HepG2 (cell line): ENCODE results near the gene MGAT2. TPM values are rescaled to one million over a fixed set of nuclear protein-coding genes. Genes with fewer than 3 reads are reported as not detected.

Experiments used
- ATAC-seq: fragments of 200-7000 bp; cut with Tn5 transposase; 3 replicates; pipeline ENCODE4 v1.9.1; 2020; ENCODE audit warnings: mild to moderate bottlenecking, moderate library complexity
- BruUV-seq: library from RNA; stranded (reverse); fragments of 400-500 nt; replicated peaks from 2 replicates; lab custom pipeline; 2021; lab: Mats Ljungman, UMichigan
- CTCF ChIA-PET: fragments of 300-600 bp; formaldehyde crosslinking; extraction: SDS; loops from one replicate; lab custom pipeline; 2021; ENCODE audit warnings: low total read pairs, inconsistent platforms, low intra/inter-chr PET ratio; lab: Yijun Ruan, JAX
- POLR2A ChIA-PET: fragments of 350-600 bp; sonication (Branson Sonifier 250); formaldehyde crosslinking; loops from one replicate; lab custom pipeline; 2020; ENCODE audit warnings: antibody characterized with exemption, inconsistent platforms; lab: Yijun Ruan, JAX
- DNase-seq: peaks from one replicate; pipeline ENCODE4 v3.0.0-alpha.2; 2015; ENCODE audit warnings: low spot score
- FAIRE-seq: peaks from 3 replicates; lab custom pipeline; 2011; peaks lifted over from hg19 to GRCh38; lab: Jason Lieb, UNC
- H2AFZ ChIP-seq: one replicate; pipeline ENCODE4 v1.6.1; 2011; ENCODE audit warnings: low read length, inconsistent platforms
- H3K27ac ChIP-seq: fragments of 300-600 bp; 3 replicates; pipeline ENCODE4 v1.8.0; 2011; ENCODE audit warnings: mixed run types, mild to moderate bottlenecking, mixed read lengths, low read length, inconsistent platforms; ENCODE audit not compliant: insufficient read depth; ENCODE audit errors: extremely low read length
- H3K27me3 ChIP-seq, 2 experiments: fragments of 200-600 bp in 1 of 2; 2 replicates in 1 of 2; 3 replicates in 1 of 2; pipeline versions ENCODE4 v1.6.0 to v1.8.0; 2011; ENCODE audit warnings: low read length in 2 of 2, mild to moderate bottlenecking in 2 of 2, moderate library complexity in 2 of 2, inconsistent platforms in 1 of 2; ENCODE audit not compliant: insufficient read depth in 2 of 2, control insufficient read depth in 1 of 2
- H3K36me3 ChIP-seq, 2 experiments: fragments of 200-600 bp in 1 of 2; replicated peaks in 1 of 2; 2 replicates in 1 of 2; 3 replicates in 1 of 2; pipeline versions ENCODE4 v1.5.1 to v1.8.0; 2011; ENCODE audit warnings: low read length in 2 of 2, inconsistent platforms in 1 of 2; ENCODE audit not compliant: insufficient read depth in 2 of 2, control insufficient read depth in 1 of 2
- H3K4me1 ChIP-seq: 2 replicates; pipeline ENCODE4 v1.5.1; 2012; ENCODE audit warnings: low read length, inconsistent platforms; ENCODE audit not compliant: insufficient read depth
- H3K4me2 ChIP-seq: 2 replicates; pipeline ENCODE4 v1.6.0; 2011; ENCODE audit warnings: low read depth, low read length, inconsistent platforms
- H3K4me3 ChIP-seq, 3 experiments: fragments of 200-600 bp in 1 of 3; sonication (generic), shearing (Covaris generic) in 1 of 3; replicated peaks in 1 of 3; 2 replicates each; pipeline ENCODE4 v1.5.1; 2011 to 2016; ENCODE audit warnings: low read length in 3 of 3, inconsistent platforms in 2 of 3, low read depth in 2 of 3, mild to moderate bottlenecking in 2 of 3, control low read depth in 1 of 3, mixed read lengths in 1 of 3; ENCODE audit not compliant: insufficient read depth in 1 of 3
- H3K79me2 ChIP-seq: one replicate; pipeline ENCODE4 v1.6.1; 2011; ENCODE audit warnings: low read length, inconsistent platforms; ENCODE audit not compliant: insufficient read depth
- H3K9ac ChIP-seq: 2 replicates; pipeline ENCODE4 v1.6.0; 2011; ENCODE audit warnings: mild to moderate bottlenecking, low read depth, low read length, inconsistent platforms; ENCODE audit not compliant: insufficient read depth
- H3K9me3 ChIP-seq: 2 replicates; pipeline ENCODE4 v1.5.1; 2012; ENCODE audit warnings: mild to moderate bottlenecking, low read length
- H4K20me1 ChIP-seq: 2 replicates; pipeline ENCODE4 v1.6.0; 2011; ENCODE audit warnings: inconsistent platforms, mild to moderate bottlenecking, low read length, moderate library complexity; ENCODE audit not compliant: insufficient read depth
- CHD4 ChIP-seq: fragments of 200-600 bp; sonication (generic); IDR thresholded peaks from 2 replicates; pipeline ENCODE4 v1.7.0; 2017; ENCODE audit warnings: mild to moderate bottlenecking, low read length, borderline replicate concordance
- KAT2B ChIP-seq: fragments of 150-350 bp; IDR thresholded peaks from 2 replicates; pipeline ENCODE4 v1.6.1; 2014; ENCODE audit warnings: low read depth, low read length, borderline replicate concordance
- MAFF ChIP-seq: IDR thresholded peaks from 2 replicates; pipeline ENCODE4 v1.6.1; 2011; ENCODE audit warnings: low read depth, low read length, improper control_type of control experiment
- MAFK ChIP-seq, 2 experiments: IDR thresholded peaks in 1 of 2; conservative IDR thresholded peaks in 1 of 2; 2 replicates each; pipeline ENCODE4 v1.6.1; 2011; ENCODE audit warnings: improper control_type of control experiment in 2 of 2, low read length in 2 of 2
- RBFOX2 ChIP-seq: fragments of 200-400 bp; formaldehyde crosslinking; IDR thresholded peaks from 2 replicates; pipeline ENCODE4 v1.6.1; 2017; ENCODE audit warnings: low read depth, mild to moderate bottlenecking, low read length
- SRSF9 ChIP-seq: fragments of 200-400 bp; formaldehyde crosslinking; IDR thresholded peaks from 2 replicates; pipeline ENCODE4 v1.6.1; 2018; ENCODE audit warnings: borderline replicate concordance, mild to moderate bottlenecking, low read depth, low read length; ENCODE audit not compliant: insufficient read depth, poor library complexity, severe bottlenecking
- ZNF552 ChIP-seq: sonication (generic); formaldehyde crosslinking; IDR thresholded peaks from 2 replicates; pipeline ENCODE4 v1.9.0; 2022; ENCODE audit warnings: missing genetic modification reagents, mild to moderate bottlenecking, borderline replicate concordance
- ZNF619 ChIP-seq: sonication (generic); formaldehyde crosslinking; IDR thresholded peaks from 2 replicates; pipeline ENCODE4 v1.4.0; 2020; ENCODE audit warnings: mild to moderate bottlenecking, missing genetic modification reagents
- WGBS: methylation state at CpG from one replicate; pipeline ENCODE4 v1.1.6; 2017; ENCODE audit warnings: low lambda C conversion rate; 5-methylcytosine and 5-hydroxymethylcytosine counted together
- in situ Hi-C: cut with HindIII; loops from 2 replicates; pipeline ENCODE4 v1.10.0; 2017; ENCODE audit warnings: low pct_unique_long_range_greater_than_20kb; ENCODE audit not compliant: extremely low pct_ligation_motif_present
- intact Hi-C: fragments of 100-400 bp; cut with micrococcal nuclease; formaldehyde crosslinking; loops from one replicate; pipeline ENCODE4 v1.10.0; 2022; ENCODE audit not compliant: unreplicated experiment
- polyA plus RNA-seq, 8 experiments: library from polyadenylated mRNA; depleted of rRNA in 3 of 8; stranded (reverse) in 7 of 8; unstranded in 1 of 8; fragments of >200 nt; fragmentation: Illumina TruSeq in 4 of 8; extraction: Trizol in 4 of 8; gene quantifications; 2 replicates each; pipeline versions ENCODE4 v1.2.1 to v1.2.3, GENCODE V29; 2011 to 2016; ENCODE audit warnings: low read depth in 4 of 8, missing spikeins in 1 of 8, mixed read lengths in 1 of 8; ENCODE audit not compliant: insufficient read depth in 1 of 8
- total RNA-seq, 5 experiments: library from RNA; depleted of rRNA; stranded (reverse); fragments of >200 nt; fragmentation: Illumina TruSeq; extraction: Trizol; gene quantifications; 2 replicates each; pipeline ENCODE4 v1.2.3, GENCODE V29; 2016; ENCODE audit warnings: low read depth in 1 of 5
- TF ChIP-seq, protein P1 (sequence below): sonication (generic); formaldehyde crosslinking; IDR thresholded peaks from 2 replicates; pipeline ENCODE4 v1.5.0; 2020; ENCODE audit warnings: mild to moderate bottlenecking, missing genetic modification reagents, borderline replicate concordance
- TF ChIP-seq, protein P2 (sequence below): IDR thresholded peaks from 2 replicates; pipeline ENCODE4 v1.6.1; 2016
- TF ChIP-seq, protein P3 (sequence below): sonication (generic); formaldehyde crosslinking; conservative IDR thresholded peaks from 2 replicates; pipeline ENCODE4 v1.4.0; 2020; ENCODE audit warnings: missing genetic modification reagents

Gene MGAT2
- total and polyA plus RNA-seq, 2 of the 13 experiments (the other 11 are each of a cell fraction or from before 2014, with no cell fraction given): 12.9 to 51.9 TPM

DNA sequence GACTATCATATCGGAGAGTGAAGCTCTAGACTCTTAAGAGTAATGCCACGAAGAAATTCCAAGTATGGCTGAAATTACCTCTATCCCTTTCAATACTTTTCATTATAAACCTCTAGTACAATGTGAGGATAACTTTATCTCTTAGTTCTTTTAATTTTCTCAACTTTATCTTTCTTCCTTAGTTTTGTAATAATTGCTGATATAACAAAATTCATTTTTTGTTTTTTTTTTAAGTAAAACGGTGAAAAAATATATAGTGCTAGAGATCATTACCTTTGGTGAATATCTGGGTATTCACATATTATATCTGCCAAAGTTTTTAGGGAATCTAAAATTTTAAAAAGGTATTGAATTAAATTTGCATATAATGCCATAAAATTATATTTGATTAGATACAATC lies 33.9 kb downstream of the MGAT2 start:
- intact Hi-C loops (no loop called here), in situ Hi-C loops (no loop called here)
- no peaks in the 10 kb centered on the region for H3K27me3 ChIP-seq
- H3K36me3 ChIP-seq: peaks cover 1 to 12% of the 10 kb centered on the region in 2 experiments; a peak in 3 of 5 replicates
- no TSS peak for BruUV-seq
- no peaks in the 10 kb centered on the region for H3K79me2 ChIP-seq
- FAIRE-seq (no peak), DNase-seq (no peak), ATAC-seq (no peak)
- no peak overlapping the region for H3K9ac ChIP-seq
- H3K4me3 ChIP-seq: no peak overlapping the region
- H3K9me3 ChIP-seq: no peaks in the 10 kb centered on the region
- H3K4me2 ChIP-seq: no peak overlapping the region
- H3K4me1 ChIP-seq: peaks cover 1% of the 10 kb centered on the region
- POLR2A ChIA-PET: interaction anchor here (0.6 kb wide), 1 partner anchor 19 kb away, joined by 3 read pairs; no protein-coding TSS in a partner anchor
- WGBS: 98% methylated on average over 3 of the region's 3 CpGs
- TF ChIP-seq, protein P1, sequence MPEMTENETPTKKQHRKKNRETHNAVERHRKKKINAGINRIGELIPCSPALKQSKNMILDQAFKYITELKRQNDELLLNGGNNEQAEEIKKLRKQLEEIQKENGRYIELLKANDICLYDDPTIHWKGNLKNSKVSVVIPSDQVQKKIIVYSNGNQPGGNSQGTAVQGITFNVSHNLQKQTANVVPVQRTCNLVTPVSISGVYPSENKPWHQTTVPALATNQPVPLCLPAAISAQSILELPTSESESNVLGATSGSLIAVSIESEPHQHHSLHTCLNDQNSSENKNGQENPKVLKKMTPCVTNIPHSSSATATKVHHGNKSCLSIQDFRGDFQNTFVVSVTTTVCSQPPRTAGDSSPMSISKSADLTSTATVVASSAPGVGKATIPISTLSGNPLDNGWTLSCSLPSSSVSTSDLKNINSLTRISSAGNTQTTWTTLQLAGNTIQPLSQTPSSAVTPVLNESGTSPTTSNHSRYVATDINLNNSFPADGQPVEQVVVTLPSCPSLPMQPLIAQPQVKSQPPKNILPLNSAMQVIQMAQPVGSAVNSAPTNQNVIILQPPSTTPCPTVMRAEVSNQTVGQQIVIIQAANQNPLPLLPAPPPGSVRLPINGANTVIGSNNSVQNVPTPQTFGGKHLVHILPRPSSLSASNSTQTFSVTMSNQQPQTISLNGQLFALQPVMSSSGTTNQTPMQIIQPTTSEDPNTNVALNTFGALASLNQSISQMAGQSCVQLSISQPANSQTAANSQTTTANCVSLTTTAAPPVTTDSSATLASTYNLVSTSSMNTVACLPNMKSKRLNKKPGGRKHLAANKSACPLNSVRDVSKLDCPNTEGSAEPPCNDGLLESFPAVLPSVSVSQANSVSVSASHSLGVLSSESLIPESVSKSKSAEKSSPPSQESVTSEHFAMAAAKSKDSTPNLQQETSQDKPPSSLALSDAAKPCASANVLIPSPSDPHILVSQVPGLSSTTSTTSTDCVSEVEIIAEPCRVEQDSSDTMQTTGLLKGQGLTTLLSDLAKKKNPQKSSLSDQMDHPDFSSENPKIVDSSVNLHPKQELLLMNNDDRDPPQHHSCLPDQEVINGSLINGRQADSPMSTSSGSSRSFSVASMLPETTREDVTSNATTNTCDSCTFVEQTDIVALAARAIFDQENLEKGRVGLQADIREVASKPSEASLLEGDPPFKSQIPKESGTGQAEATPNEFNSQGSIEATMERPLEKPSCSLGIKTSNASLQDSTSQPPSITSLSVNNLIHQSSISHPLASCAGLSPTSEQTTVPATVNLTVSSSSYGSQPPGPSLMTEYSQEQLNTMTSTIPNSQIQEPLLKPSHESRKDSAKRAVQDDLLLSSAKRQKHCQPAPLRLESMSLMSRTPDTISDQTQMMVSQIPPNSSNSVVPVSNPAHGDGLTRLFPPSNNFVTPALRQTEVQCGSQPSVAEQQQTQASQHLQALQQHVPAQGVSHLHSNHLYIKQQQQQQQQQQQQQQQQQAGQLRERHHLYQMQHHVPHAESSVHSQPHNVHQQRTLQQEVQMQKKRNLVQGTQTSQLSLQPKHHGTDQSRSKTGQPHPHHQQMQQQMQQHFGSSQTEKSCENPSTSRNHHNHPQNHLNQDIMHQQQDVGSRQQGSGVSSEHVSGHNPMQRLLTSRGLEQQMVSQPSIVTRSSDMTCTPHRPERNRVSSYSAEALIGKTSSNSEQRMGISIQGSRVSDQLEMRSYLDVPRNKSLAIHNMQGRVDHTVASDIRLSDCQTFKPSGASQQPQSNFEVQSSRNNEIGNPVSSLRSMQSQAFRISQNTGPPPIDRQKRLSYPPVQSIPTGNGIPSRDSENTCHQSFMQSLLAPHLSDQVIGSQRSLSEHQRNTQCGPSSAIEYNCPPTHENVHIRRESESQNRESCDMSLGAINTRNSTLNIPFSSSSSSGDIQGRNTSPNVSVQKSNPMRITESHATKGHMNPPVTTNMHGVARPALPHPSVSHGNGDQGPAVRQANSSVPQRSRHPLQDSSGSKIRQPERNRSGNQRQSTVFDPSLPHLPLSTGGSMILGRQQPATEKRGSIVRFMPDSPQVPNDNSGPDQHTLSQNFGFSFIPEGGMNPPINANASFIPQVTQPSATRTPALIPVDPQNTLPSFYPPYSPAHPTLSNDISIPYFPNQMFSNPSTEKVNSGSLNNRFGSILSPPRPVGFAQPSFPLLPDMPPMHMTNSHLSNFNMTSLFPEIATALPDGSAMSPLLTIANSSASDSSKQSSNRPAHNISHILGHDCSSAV: no peak
- TF ChIP-seq MAFK (conservative IDR thresholded peaks at IDR 0.05 in 1 of 2, IDR thresholded peaks at IDR 0.05 in 1 of 2; ENCODE audit: low read length in 2 of 2) (peak; percentile 61 to 90), ZNF619 (CRISPR knock-in tag) (no peak), ZNF552 (CRISPR knock-in tag) (no peak), MAFF (peak; percentile 73; the same call in 1 of the 2 replicates), KAT2B (no peak), SRSF9 (no peak), RBFOX2 (no peak), CHD4 (no peak)
- TF ChIP-seq, protein P2, sequence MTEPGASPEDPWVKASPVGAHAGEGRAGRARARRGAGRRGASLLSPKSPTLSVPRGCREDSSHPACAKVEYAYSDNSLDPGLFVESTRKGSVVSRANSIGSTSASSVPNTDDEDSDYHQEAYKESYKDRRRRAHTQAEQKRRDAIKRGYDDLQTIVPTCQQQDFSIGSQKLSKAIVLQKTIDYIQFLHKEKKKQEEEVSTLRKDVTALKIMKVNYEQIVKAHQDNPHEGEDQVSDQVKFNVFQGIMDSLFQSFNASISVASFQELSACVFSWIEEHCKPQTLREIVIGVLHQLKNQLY (CRISPR knock-in tag): no peak
- TF ChIP-seq, protein P3, sequence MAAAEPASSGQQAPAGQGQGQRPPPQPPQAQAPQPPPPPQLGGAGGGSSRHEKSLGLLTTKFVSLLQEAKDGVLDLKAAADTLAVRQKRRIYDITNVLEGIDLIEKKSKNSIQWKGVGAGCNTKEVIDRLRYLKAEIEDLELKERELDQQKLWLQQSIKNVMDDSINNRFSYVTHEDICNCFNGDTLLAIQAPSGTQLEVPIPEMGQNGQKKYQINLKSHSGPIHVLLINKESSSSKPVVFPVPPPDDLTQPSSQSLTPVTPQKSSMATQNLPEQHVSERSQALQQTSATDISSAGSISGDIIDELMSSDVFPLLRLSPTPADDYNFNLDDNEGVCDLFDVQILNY: no peak
- no peaks in the 10 kb centered on the region for H4K20me1 ChIP-seq
- H3K27ac ChIP-seq: no peak overlapping the region
- CTCF ChIA-PET: no interaction called here
- no peak overlapping the region for H2AFZ ChIP-seq
